GM12865 (cell line): Measurements from ENCODE around the gene COL9A3.

ENCODE experiments used
- DNase-seq: peaks from one replicate; pipeline ENCODE4 v3.0.0; 2010; ENCODE audit warnings: low read depth
- H3K4me3 ChIP-seq: 2 replicates; pipeline ENCODE4 v1.5.1; 2011; ENCODE audit warnings: mild to moderate bottlenecking, low read depth, low read length, control low read depth
- CTCF ChIP-seq: IDR thresholded peaks from 2 replicates; pipeline ENCODE4 v1.5.1; 2011; ENCODE audit warnings: low read length, control low read depth, low read depth, inconsistent platforms; ENCODE audit not compliant: insufficient read depth; ENCODE audit errors: missing control alignments

The COL9A3 gene

GRCh38 chr20:62818592-62819493, 2.0 kb downstream of the COL9A3 start:
- no peak for DNase-seq
- no peak for TF ChIP-seq CTCF
- H3K4me3 ChIP-seq, result no peak overlapping the region

GRCh38 chr20:62819494-62820174, 2.8 kb downstream of the COL9A3 start:
- no peak for DNase-seq

GRCh38 chr20:62820208-62820961, 3.5 kb downstream of the COL9A3 start:
- H3K4me3 ChIP-seq, result no peak overlapping the region
- TF ChIP-seq CTCF, result no peak
- DNase-seq, result no peak

More at GRCh38 chr20:62819494-62820174, 2.8 kb downstream of the COL9A3 start:
- TF ChIP-seq CTCF, result no peak
- no peak overlapping the region for H3K4me3 ChIP-seq

GRCh38 chr20:62820962-62821725, 4.3 kb downstream of the COL9A3 start:
- DNase-seq, result no peak
- no peak for TF ChIP-seq CTCF

GRCh38 chr20:62821726-62822210, 4.9 kb downstream of the COL9A3 start:
- no peak for DNase-seq

More at GRCh38 chr20:62820962-62821725, 4.3 kb downstream of the COL9A3 start:
- no peak overlapping the region for H3K4me3 ChIP-seq

More at GRCh38 chr20:62821726-62822210, 4.9 kb downstream of the COL9A3 start:
- no peak for TF ChIP-seq CTCF
- H3K4me3 ChIP-seq, result no peak overlapping the region
